ENCODE data around the gene OSBPL10.
"Not testable (repeated sequence)": the region's sequence is repeated elsewhere in the genome, so short reads cannot be mapped to it uniquely, and the experiment has no call there.

The OSBPL10 gene

DNA sequence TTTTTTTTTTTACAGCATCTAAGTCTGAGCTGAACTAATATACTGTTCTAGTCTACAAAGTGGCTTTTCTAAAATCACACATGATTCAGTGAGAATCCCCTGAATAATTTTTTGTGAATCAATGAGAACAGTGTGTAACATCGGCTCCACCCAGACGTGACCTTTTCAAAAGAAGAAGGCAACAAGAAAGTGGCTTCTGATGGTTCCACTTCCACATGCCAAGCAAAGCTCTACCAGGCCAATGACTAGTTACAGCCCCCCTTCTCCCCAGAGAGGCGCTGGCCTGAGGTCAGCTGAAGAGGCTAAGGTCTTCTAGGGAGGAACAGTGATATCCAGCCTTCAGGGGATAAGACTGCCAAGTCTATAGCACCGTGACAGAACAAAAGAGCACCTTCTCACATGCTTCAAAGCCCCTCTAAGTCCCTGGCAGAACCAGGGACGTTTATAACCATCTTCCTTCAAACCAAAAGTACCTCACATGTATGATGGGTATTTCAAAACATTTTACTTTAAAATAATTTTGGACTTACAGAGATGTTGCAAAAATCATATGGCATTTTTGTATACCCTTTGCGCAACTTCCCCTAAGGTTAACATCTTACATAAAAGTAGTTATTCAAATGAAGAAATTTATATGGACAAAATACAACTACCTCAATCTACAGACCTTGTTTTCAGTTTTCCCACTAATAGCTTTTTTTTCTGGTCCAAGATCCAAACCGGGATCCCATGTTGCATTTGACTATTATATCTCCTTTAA is 177.9 kb downstream of the OSBPL10 start:
- no peak for FAIRE-seq

DNA sequence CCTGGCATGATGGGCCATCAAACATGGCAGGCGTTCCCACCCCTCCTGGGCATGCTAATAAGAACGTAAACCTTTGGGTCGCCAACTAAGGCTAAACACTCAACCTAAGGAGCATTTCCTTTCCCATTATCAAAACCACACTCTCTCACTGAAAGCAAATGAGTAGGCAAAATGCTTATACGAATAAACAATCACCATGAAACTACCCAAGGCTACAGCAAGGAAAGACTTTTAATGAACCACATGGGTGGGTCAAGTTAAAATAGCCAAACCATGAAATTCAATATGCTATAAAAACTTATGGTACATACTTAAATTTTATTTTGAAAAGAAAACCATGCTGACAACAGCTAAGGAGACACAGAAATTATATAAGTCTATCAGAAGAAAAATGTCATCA is 180.6 kb downstream of the OSBPL10 start:
- no peak for FAIRE-seq

GRCh38 chr3:31798840-31799239 is 182.2 kb downstream of the OSBPL10 start:
- FAIRE-seq, result no peak

DNA sequence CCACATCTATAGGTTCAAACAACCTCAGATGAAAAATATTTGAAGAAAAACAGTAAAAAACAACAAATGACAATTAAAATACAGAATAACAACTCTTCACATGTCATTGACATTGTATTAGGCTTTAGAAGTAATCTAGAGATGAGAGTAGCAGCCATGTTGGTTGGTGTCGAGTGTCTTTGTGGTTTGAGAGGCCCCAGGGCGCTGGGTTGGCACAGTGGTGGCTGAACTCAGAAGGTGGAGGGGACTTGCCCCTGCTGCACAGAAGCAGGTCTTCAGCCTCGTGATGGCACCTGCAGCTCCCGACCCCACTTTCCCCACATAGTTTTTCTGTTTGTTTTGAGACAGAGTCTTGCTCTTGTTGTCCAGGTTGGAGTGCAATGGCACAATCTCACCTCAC is 187.2 kb downstream of the OSBPL10 start:
- no peak for FAIRE-seq

DNA sequence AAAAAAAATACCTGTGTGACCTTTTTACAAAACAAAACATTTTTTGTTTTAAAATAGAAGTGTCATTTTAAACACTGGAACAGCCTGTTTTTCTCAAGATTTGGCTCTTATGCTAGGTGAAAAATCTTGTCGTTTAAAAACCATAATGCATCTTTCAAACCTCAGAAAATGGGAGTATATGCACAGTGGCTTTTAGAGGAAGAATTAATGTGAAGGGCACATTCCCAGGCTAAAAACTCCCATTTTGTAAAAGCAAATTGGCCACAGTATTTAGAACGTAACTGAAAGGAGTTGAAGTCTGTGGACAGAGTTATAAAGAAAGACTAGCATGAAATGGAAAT is 190.0 kb downstream of the OSBPL10 start:
- FAIRE-seq, result no peak

GRCh38 chr3:31790193-31791089 is 190.6 kb downstream of the OSBPL10 start:
- FAIRE-seq, result no peak

- no peak for FAIRE-seq
Measured at GRCh38 chr3:31789429-31789828, 191.6 kb downstream of the OSBPL10 start.

GRCh38 chr3:31785734-31786133 is 195.3 kb downstream of the OSBPL10 start:
- no peak for FAIRE-seq

DNA sequence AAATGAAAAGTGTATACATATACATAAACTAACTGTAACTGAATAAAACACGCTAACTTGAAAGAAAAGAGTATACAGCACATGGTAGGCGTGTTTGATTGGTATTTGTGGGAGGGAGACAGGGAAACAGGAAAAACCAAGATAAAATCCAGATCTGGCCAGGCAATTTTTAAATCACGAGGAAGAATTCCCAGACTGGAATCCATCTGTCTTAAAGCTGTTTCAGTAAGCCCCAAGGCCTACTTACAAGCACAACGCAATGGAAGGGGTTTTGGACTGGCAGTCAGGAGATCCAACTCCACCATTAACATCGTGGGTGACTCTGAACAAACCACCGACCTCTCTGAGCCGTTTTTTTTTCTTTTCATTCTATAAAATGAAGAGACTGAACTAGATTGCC is 195.8 kb downstream of the OSBPL10 start:
- FAIRE-seq, result no peak

- peak; percentile 11 for FAIRE-seq
Measured at GRCh38 chr3:31783851-31784250, 197.2 kb downstream of the OSBPL10 start.

DNA sequence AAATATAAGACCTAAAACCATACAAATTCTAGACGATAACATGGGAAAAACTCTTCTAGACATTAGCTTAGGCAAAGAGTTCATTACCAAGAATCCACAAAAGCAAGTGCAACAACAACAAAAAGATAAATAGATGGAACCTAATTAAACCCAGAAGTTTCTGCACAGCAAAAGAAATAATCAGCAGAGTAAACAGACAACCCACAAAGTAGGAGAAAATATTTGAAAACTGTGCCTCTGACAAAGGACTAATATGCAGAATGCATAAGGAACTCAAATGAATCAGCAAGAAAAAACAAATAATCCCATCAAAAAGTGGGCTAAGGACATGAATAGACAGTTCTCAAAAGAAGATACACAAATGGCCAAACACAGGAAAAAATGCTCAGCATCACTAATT is 198.8 kb downstream of the OSBPL10 start:
- FAIRE-seq, result not testable (repeated sequence)

GRCh38 chr3:31779514-31779913 is 201.5 kb downstream of the OSBPL10 start:
- no peak for FAIRE-seq

GRCh38 chr3:31777887-31778286 is 203.2 kb downstream of the OSBPL10 start:
- FAIRE-seq, result no peak

GRCh38 chr3:31777092-31777491 is 204.0 kb downstream of the OSBPL10 start:
- no peak for FAIRE-seq

- FAIRE-seq, result no peak
Measured at GRCh38 chr3:31776016-31776415, 205.0 kb downstream of the OSBPL10 start.

DNA sequence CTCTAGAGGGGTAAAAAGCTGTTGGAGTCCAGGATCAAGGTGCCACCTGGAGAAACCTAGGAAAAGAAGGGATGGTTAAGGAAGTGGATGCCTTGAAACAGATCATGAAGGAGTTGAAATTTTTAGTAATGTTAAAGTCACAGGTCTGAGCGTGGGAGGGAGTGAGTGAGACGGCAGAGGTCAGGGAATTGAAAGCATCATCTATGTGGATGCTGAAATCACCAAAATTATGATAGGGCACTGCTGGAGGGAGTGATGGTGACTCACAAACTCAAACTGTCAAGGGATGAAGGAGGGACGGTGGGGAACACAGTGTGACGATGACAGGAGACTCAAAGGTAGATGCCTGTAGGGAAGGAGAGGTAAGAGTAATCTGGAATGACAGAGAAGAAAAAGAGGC is 205.7 kb downstream of the OSBPL10 start:
- no peak for FAIRE-seq

- no peak for FAIRE-seq
Measured at GRCh38 chr3:31772758-31773473, 208.1 kb downstream of the OSBPL10 start.

DNA sequence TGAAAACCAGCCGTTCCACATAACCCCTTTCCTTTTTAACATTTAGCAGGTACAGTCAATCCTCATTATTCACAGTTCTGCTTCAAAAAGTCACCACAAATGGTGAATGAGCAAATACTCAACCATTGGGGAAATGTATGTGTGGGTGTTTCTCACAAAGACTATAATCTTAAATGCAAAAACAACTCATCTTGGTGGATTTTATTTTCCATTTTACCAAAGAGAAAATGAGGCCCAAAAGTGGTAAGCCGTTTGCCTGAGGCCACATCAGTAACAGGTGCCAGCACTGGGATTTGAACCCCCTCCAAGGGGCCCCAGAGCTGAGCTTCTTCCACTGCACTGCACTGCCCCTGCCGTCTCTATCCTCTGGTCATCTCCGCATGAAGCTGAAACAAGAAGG is 208.8 kb downstream of the OSBPL10 start:
- no peak for FAIRE-seq

DNA sequence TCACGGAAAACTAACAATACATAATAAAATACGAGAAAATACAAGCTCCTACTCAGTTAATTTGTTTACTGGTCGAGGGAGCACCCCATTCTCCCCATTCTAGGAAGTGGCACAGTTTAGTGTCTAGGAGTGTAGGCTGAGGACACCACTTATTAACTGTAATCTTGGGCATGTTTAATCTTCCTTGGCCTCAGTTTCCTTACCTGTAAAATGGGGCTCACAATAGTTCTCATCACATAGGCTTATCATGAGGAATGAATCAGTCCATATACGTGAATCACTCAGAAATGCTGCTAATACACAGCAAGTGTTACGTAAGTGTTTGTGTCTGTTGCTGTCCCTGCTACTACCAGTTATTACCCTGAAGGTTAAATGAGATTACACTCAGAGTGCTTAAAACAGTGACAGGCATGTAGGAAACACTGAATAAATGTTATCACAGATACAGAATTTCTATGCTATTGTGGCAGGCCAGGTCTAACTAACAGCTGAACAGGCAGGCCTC is 210.2 kb downstream of the OSBPL10 start:
- FAIRE-seq, result no peak

DNA sequence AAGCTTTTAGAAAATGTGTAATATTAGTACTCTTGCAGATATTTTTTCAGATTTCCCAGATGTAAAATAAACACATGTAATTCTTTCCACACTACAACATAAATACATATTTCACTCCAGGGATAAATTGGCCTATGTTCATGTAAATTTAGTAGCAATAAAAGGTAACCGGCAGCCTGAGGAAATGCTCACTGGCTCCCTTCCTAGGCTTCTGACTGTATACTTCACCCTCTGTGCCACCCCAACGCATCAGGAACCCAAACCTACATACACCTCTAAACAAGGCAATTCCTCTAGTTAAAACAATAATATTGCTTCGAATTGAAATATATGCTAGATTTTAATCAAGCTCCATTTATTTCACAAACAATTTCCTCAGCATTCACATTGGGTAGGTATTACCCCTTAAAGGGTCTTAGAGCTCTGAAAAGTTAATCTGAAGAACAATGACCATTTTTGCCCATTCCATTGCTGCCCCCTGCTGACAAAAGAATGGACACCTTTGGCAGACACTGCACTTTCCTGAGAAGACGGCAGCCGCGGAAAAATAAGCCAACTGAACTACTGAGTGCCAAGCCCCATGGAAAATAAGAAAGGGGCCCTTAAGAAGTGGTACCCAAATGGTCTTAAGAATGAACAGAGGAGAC is 212.5 kb downstream of the OSBPL10 start:
- FAIRE-seq, result no peak

DNA sequence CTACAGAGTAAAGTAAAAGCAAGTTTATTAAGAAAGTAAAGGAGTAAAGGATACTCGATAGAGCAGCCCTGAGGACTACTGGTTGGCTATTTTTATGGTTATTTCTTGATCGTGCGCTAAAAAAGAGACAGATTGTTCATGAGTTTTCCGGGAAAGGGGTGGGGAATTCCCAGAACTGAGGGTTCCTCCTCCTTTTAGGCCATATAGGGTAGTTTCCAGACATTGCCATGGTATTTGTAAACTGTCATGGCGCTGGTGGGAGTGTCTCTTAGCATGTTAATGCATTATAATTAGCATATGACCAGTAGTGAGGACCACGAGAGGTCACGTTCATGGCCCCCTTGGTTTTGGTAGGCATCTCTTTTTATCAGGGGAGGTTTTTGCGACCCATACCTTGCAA is 213.1 kb downstream of the OSBPL10 start:
- FAIRE-seq, result no peak

- no peak for FAIRE-seq
Measured at GRCh38 chr3:31766669-31767068, 214.4 kb downstream of the OSBPL10 start.

- FAIRE-seq, result no peak
Measured at GRCh38 chr3:31765871-31766270, 215.2 kb downstream of the OSBPL10 start.

Data from A204.1 (cell line).